GM18909 (cell line): Measurements from ENCODE around the gene EPHA7.

Experiments
- ATAC-seq: cut with Tn5 transposase; IDR thresholded peaks from one replicate; pipeline ENCODE4 v1.9.1; 2021; ENCODE audit warnings: mild to moderate bottlenecking; ENCODE audit not compliant: unreplicated experiment, poor library complexity

EPHA7 gene

DNA sequence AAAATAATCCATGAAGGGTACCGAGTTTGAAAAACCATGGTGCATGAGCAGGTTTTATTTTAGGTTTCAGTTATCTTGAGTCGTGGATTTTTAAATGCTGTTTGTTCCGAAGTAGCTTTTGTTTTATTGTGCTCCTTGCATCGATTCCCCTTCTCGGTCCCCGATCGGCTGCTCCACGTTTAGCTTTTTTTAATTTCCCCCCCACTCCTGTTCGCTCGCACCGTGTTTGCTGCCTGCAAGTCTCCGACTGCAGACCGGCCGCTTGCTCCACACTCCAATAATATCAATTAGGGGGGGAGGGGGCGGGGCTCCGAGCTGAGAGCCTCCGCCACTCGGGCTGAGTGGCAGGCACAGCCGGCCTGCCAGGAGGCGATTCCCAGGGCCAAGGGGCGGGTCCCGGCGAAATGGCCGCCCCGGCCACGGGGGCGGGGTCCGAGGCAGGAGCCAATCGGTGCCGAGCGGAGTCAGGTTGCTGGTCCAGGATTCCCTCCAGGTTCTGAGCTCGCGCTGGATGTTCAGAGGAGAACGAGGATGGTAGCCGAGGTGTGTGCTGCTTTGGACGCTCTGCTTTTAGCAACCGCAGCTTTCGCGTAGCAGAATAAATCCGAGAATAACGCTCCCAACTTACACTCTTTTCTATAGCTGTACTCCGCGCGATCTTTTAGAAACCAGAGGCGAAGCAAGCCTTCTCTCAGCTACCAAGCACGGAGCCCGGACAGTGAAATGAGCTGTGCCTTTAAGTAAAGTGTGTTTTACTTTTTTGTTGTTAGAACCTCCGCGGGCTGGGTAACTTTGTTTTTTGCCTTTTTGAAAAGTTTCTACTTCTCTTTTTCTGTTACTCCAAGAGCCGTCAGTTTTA is at the start of gene EPHA7:
Gene EPHA7, minus strand, starts transcription at position 256 of the 859 bp plus-strand sequence. Its CDS starts 218 bp downstream, at position 38.
- peak; percentile 87 for ATAC-seq

- no peak for ATAC-seq
These were observed 48.9 kb upstream of the EPHA7 start for GRCh38 chr6:93468291-93468690.

GRCh38 chr6:93454533-93454932 is 35.2 kb upstream of the EPHA7 start:
- no peak for ATAC-seq

DNA sequence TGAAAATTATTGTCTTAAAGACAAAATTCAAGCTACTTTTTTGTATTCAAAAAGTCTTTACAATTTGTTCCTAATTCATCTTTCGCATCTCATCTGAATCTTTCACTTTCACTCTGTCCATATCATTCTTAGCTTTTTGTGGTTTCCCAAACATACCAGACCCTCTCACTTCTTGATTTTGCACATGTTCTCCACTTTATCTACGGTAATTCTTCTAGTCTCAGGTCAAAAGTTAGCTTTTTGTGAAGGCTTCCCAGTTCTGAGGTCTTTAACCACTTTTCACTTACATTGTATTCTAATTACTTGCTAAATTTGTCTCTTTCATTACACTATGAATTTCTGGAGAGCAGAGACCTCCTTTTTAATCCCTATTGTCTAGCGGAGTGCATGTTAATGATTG is 34.6 kb upstream of the EPHA7 start:
- peak; percentile 89 for ATAC-seq

DNA sequence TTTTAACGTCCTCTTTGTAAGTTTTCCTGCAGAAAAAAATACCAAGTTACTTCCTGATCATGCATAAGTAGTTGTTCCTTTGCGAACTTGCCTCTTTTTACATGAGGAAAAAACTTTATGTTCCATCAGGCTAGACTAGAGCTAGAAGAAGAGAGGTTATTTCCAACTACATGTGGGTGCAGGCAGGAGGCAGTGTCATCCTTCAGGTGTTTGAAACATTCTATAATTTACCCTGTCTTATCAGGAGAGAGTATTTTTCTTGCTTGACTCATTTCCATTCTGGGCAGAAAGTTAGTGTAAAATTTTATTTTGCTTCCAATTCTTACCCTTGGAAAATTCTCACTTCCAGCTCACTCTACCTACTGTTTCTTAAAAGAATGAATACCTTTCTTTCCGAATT is 28.5 kb upstream of the EPHA7 start:
- no peak for ATAC-seq

- no peak for ATAC-seq
These were observed 18.1 kb upstream of the EPHA7 start for GRCh38 chr6:93437491-93437890.

DNA sequence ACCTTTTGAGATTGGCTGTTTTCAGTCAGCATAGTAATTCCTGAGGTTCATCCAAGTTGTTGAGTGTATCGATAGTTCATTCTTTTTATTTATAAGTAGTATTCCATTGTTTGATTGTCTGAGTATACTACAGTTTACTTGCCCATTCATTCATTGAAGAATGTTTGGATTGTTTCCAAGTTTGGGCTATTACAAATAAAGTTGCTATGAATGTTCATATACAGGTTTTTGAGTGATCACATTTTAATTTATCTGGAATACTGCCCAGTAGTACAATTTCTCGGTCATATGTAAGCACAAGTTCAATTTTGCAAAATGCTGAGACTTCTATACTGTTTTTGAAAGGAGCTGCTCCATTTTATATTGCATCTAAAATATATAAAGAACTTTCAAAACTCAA is 14.2 kb upstream of the EPHA7 start:
- no peak for ATAC-seq

DNA sequence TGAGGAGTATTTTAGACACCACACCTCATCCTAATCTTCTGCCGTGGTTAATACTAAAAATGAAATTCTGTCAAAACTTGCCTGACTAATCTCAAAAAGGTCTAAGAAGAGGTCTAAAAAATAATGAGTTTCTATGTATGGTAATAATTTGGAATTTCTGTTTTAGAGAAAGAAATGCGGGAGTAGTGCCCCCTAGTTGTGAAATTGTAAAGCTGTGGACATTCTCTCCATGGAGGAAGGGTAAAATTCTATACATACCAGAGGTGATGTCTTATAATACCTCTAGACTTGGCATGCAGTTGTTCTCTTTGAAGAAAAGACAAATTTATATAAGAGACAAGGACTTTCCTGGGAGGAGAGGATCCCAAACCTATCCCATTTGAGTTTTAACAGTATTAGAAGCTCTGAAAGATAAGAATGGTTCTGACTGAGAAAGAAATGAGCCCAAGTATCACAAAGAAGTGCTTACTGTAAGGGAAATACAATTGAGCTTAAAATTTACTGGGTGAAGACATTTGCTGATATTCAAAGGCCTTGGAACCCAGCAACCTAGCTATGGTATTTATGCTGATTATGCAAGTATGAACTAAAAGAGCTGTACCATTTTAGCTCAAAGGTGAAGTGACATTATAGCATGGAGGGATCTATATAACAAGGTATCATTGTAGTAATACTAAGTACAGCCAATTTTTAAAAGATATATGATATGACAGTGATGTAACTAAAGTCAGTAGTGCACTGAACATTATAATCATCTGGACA is 5.1 kb upstream of the EPHA7 start:
- ATAC-seq = no peak

- no peak for ATAC-seq
These were observed 4.2 kb upstream of the EPHA7 start for GRCh38 chr6:93423542-93423941.

GRCh38 chr6:93420163-93420795 is 920 bp upstream of the EPHA7 start:
- no peak for ATAC-seq

- ATAC-seq = no peak
These were observed 703 bp downstream of the EPHA7 start for GRCh38 chr6:93418408-93419303.

DNA sequence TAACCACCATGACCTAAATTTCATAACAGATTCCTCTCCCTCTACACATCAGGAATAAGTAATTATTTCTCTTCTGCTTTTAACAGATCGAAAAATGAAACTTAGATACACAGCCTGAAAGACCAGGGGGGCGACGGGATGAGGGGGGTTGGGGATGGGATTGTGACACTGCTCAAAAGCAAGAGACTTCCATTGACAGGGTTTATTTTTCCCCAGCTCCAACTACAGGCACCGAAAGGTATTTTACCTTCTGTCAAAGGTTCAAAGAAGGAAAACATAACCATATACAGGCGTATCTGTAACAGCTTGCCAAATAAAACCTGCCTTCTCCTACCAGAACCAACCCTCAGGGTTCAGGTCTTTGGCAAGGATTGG is 1.3 kb downstream of the EPHA7 start:
- no peak for ATAC-seq

DNA sequence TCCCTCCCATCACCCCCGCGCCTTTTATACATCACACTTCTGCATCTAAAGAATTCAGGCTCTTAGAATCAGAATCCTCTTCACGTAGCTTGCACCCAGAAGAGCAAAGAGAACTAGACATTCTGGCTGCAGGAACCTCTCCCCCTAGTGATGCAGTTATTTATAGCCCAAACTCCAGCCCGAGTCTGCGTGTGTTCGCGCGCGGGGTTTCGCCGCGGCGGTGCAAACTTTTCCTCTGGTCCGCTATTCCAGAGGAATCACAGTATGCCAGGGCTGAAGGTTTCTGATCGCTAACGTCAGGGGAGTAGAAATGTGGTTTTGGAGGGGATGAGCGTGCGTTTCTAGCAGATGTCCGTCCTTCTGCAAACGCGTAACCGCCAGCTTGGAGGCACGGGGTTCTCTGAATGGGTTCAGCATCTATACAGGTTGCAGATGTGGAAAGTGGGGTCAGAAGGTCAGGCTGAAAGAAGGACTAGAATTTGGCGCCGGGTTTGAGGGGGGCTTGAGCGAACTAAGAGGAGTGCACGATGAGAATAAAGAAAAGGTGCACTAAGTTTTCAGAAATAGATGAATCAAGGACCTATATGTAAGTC is 1.8 kb downstream of the EPHA7 start:
- no peak for ATAC-seq

DNA sequence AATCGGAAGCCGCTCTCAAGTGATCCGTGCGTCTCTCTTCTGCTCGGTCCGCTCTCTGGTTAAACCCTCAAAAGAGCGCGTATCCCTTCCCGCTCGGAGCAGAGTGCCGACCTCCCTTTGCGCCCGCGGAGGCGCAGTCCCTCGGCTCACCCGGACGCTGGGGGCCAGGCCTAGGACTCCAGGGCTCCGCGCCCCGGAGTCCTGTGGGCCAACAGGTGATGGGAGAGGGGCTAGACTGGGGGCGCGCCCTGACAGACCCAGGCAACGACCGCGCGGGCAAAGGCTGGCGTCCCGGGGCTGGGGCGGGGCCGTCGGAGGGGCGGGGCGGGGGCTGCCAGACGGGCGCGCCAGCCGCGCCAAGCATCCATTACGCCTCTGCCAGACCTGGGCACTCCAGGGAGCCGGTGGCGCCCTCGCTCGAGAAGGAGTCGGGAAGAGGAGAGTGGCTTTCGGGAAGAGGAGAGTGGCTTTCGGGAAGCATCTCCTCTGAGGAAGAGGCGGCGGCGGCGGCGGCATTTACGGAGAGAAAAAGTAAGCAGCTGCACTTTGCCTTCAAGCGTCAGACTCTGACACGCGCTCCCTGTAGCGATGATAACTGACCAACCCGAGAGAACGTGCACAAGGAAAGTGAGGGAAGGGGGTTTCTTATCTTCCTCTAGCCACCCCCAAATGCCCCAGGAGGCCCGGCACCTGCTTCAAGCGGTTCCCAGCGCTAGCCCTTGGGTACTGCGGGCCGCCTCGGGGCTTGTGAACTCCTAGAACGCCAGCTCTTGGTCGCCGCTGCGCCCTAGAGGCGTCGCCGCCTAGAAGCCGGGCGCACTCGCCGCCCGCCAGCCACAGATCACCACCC is 2.6 kb downstream of the EPHA7 start:
- no peak for ATAC-seq

GRCh38 chr6:93413190-93413589 is 6.2 kb downstream of the EPHA7 start:
- ATAC-seq = no peak

GRCh38 chr6:93412452-93412851 is 6.9 kb downstream of the EPHA7 start:
- no peak for ATAC-seq

- no peak for ATAC-seq
These were observed 12.2 kb downstream of the EPHA7 start for GRCh38 chr6:93407186-93407585.

DNA sequence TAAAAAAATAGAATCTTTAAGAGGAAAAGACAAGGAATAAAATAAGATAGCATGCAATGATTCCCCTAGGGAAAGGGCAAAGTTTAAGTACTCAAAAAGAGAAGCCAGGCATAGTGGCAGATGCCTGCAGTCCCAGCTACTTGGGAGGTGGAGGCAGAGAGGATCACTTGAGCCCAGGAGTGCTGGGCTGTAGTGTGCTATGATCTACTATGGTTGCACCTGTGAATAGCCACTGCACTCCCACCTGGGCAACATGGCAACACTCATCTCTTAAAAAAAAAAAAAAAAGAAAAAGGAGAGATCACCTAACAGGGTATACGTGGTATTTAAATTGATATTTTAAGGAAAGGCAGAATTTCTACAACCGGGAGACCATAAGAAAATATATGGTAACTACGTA is 16.0 kb downstream of the EPHA7 start:
- ATAC-seq = no peak

DNA sequence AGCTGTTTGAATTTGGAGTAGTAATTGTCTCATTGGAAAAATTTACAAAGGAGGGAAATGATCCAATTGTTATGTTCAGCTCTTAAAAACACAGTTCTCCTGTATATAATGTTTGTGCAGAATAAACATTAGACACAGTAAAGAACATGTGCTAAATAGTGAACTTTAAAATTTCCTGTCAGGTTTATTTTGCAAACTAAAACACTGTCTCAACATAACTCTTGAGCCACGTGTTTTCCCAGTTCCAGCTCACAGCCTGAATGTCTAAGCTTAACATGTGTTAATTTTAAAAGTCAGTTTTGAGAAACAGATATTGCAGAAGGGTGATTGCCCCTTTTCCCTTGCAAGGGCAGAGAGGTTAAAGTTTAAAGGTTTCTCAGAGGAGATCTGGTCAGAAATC is 20.6 kb downstream of the EPHA7 start:
- no peak for ATAC-seq
